ENCODE results near the gene TNFAIP3. TPM values are rescaled to one million over a fixed set of nuclear protein-coding genes. Genes with fewer than 3 reads are reported as not detected.

The TNFAIP3 gene
- total and polyA plus RNA-seq, 2 of the 8 experiments (the other 6 are each of a cell fraction or from before 2014, with no cell fraction given), result 1.6 to 2.0 TPM

DNA sequence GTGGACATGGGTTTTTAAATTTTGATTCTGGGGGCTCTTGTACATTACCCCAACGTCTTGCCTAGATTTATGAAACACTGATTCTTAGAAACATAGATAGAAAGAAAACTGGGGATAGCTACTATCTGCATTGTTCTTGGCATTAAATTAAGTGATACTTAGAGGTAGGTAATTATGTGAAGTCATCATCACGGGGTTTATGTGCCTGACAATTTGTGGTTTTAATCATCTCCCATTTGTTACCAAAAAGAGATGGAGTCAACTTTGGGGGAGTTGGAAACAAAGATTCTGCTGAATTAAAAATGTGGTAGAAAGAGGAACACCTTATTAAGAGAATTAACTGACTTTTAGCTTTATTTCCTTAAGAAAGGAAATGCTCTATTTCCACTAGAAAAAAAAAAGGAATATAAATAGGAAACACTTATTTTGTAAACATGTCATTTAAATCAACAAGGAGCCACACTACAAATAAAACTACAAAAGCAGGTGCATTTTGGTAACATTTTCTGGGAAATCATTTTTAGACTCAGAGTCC is 5.6 kb downstream of the TNFAIP3 start:
- Histone ChIP-seq H4K8ac (ENCODE audit: extremely low read depth, insufficient read depth, low read length) (no peak overlapping the region), H2AFZ (ENCODE audit: low read length) (no peak overlapping the region), H3K79me2 (ENCODE audit: control insufficient read depth in 1 of 2, insufficient read depth in 2 of 2, low read length in 2 of 2) (no peaks in the 10 kb centered on the region), H3K79me1 (ENCODE audit: low read depth, low read length) (no peaks in the 10 kb centered on the region; the same call in 1 of the 2 replicates), H3K27ac (ENCODE audit: low read depth, low read length) (no peak overlapping the region), H4K20me1 (replicated peaks in 1 of 2; ENCODE audit: control insufficient read depth in 1 of 2, insufficient read depth in 2 of 2, low read length in 2 of 2) (no peaks in the 10 kb centered on the region), H2BK12ac (ENCODE audit: low read depth, low read length) (no peak overlapping the region), H3K23ac (ENCODE audit: insufficient read length) (no peak overlapping the region), H2BK120ac (replicated peaks; ENCODE audit: low read depth, low read length) (no peak overlapping the region), H2BK5ac (ENCODE audit: low read depth, low read length) (no peak overlapping the region), H3K4me1 (replicated peaks in 1 of 4; ENCODE audit: control insufficient read depth in 3 of 4, insufficient read depth in 4 of 4, low read length in 3 of 4) (no peaks in the 10 kb centered on the region), H4K91ac (replicated peaks; ENCODE audit: insufficient read length, low read length) (no peak overlapping the region), H3K27me3 (replicated peaks in 1 of 4; ENCODE audit: control insufficient read depth in 3 of 4, extremely low read depth in 1 of 4, insufficient read depth in 3 of 4, low read length in 3 of 4) (peaks cover 0 to 8% (median 4%) of the 10 kb centered on the region in 4 experiments; a peak in 5 of 7 replicates), H2AK5ac (ENCODE audit: low read depth, low read length) (no peak overlapping the region), H3K56ac (replicated peaks; ENCODE audit: insufficient read length, low read depth, low read length) (no peak overlapping the region), H3K4ac (replicated peaks; ENCODE audit: insufficient read length, low read depth, low read length) (no peak overlapping the region), H3K4me2 (ENCODE audit: insufficient read depth in 1 of 2, low read depth in 2 of 2, low read length in 2 of 2) (no peak overlapping the region), H2BK20ac (ENCODE audit: low read length) (no peak overlapping the region), H3K18ac (ENCODE audit: extremely low read depth, low read length) (no peak overlapping the region), H3K4me3 (ENCODE audit: extremely low read depth in 1 of 4, insufficient read depth in 2 of 4, low read depth in 3 of 4, low read length in 4 of 4) (no peak overlapping the region), H3K9ac (replicated peaks in 1 of 4; ENCODE audit: extremely low read depth in 1 of 4, low read depth in 3 of 4, low read length in 3 of 4) (no peak overlapping the region), H2BK15ac (ENCODE audit: low read length) (no peak overlapping the region), H3K9me3 (ENCODE audit: insufficient read depth in 2 of 2, low read depth in 1 of 2, low read length in 1 of 2) (no peaks in the 10 kb centered on the region), H4K5ac (ENCODE audit: insufficient read length, low read depth, low read length) (no peak overlapping the region), H3K14ac (ENCODE audit: insufficient read length) (no peak overlapping the region), H3K23me2 (ENCODE audit: low read depth, low read length) (peaks cover 4% of the 10 kb centered on the region), H3K36me3 (ENCODE audit: control insufficient read depth in 2 of 4, insufficient read depth in 4 of 4, low read length in 3 of 4) (peaks cover 0 to 13% (median 3%) of the 10 kb centered on the region in 4 experiments; a peak in 2 of 8 replicates)
- no peak for TF ChIP-seq CEBPB (IDR thresholded peaks at IDR 0.05; ENCODE audit: low read depth, low read length)
- CTCF ChIA-PET (ENCODE audit: partially characterized antibody), result interaction anchor here (0.9 to 6.6 kb wide), 5 partner anchors 7 to 168 kb away, joined by 3 to 52 read pairs (median 9); no protein-coding TSS in a partner anchor
- 88% methylated on average over 2 of the region's 2 CpGs; no CpG with 5 or more reads in 1 of the 2 experiments for WGBS, 2 experiments (ENCODE audit: extremely low coverage in 1 of 2, insufficient coverage in 1 of 2, insufficient read length in 1 of 2, insufficient replicate concordance in 2 of 2, low coverage in 1 of 2, low lambda C conversion rate in 2 of 2, missing lambda C conversion rate in 1 of 2)
- no peak for DNase-seq (ENCODE audit: low read depth in 1 of 2, low spot score in 2 of 2)
- FAIRE-seq, result no peak
- POLR2A ChIA-PET (ENCODE audit: partially characterized antibody), result no interaction called here
